ENCODE measurements around the gene SPATS2L. TPM values are rescaled to one million over a fixed set of nuclear protein-coding genes. Genes with fewer than 3 reads are reported as not detected.

SPATS2L gene
- total RNA-seq, 1 experiment from 2014 or later, result 47.3 TPM

GRCh38 chr2:200476836-200477235 lies 170.3 kb downstream of the SPATS2L start:
- H3K23me2 ChIP-seq (ENCODE audit: insufficient read length, low read depth, low read length, poor library complexity, severe bottlenecking), result no peaks in the 10 kb centered on the region
- H3K79me2 ChIP-seq (ENCODE audit: insufficient read depth, low read length), result no peaks in the 10 kb centered on the region
- no peak overlapping the region for H3K14ac ChIP-seq (ENCODE audit: insufficient read depth, low read length)
- no peak overlapping the region for H2BK5ac ChIP-seq (ENCODE audit: insufficient read length, low read length)
- H4K20me1 ChIP-seq (ENCODE audit: control insufficient read depth, insufficient read depth, insufficient read length), result no peaks in the 10 kb centered on the region
- Mint-ChIP-seq H3K4me1 (peaks cover 31 to 36% of the 10 kb centered on the region in 2 experiments), H3K4me3 (no peak overlapping the region), H3K36me3 (ENCODE audit: insufficient read depth in 1 of 3, low read depth in 3 of 3) (peaks cover 22 to 59% (median 29%) of the 10 kb centered on the region in 3 experiments), H3K9me3 (no peaks in the 10 kb centered on the region), H3K27me3 (ENCODE audit: low read depth) (no peaks in the 10 kb centered on the region), H3K27ac (peak overlapping the region; percentile 13 to 65 (median 49); a peak in 3 of 7 replicates)
- H3K56ac ChIP-seq (ENCODE audit: insufficient read length, low read depth, low read length), result no peak overlapping the region
- H3K27me3 ChIP-seq (ENCODE audit: insufficient read depth, low read length), result no peaks in the 10 kb centered on the region
- TF ChIP-seq, protein P1, sequence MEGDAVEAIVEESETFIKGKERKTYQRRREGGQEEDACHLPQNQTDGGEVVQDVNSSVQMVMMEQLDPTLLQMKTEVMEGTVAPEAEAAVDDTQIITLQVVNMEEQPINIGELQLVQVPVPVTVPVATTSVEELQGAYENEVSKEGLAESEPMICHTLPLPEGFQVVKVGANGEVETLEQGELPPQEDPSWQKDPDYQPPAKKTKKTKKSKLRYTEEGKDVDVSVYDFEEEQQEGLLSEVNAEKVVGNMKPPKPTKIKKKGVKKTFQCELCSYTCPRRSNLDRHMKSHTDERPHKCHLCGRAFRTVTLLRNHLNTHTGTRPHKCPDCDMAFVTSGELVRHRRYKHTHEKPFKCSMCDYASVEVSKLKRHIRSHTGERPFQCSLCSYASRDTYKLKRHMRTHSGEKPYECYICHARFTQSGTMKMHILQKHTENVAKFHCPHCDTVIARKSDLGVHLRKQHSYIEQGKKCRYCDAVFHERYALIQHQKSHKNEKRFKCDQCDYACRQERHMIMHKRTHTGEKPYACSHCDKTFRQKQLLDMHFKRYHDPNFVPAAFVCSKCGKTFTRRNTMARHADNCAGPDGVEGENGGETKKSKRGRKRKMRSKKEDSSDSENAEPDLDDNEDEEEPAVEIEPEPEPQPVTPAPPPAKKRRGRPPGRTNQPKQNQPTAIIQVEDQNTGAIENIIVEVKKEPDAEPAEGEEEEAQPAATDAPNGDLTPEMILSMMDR (conservative IDR thresholded peaks at IDR 0.05), result no peak
- H3K27ac ChIP-seq (ENCODE audit: insufficient read length, low read depth, low read length), result no peak overlapping the region
- H3K4me2 ChIP-seq (ENCODE audit: insufficient read depth, insufficient read length, low read length), result no peak overlapping the region
- H4K5ac ChIP-seq (ENCODE audit: insufficient read length, low read depth, low read length), result no peak overlapping the region
- H3K4me1 ChIP-seq (ENCODE audit: insufficient read depth, low read length), result peaks cover 4% of the 10 kb centered on the region
- no peak overlapping the region for H2BK15ac ChIP-seq (ENCODE audit: low read depth, low read length)
- no peak overlapping the region for H2BK20ac ChIP-seq (ENCODE audit: low read depth, low read length, poor library complexity, severe bottlenecking)
- H3T11ph ChIP-seq (ENCODE audit: low read length), result no peak overlapping the region
- no peak overlapping the region for H3K23ac ChIP-seq (ENCODE audit: insufficient read length, low read depth, low read length)
- no peak overlapping the region for H3K18ac ChIP-seq (ENCODE audit: insufficient read length, low read depth, low read length)
- no peaks in the 10 kb centered on the region for H3K9me3 ChIP-seq (ENCODE audit: control insufficient read depth, low read depth, low read length)
- no peak overlapping the region for H2BK120ac ChIP-seq (ENCODE audit: low read depth, low read length, poor library complexity, severe bottlenecking)
- no peak overlapping the region for H4K8ac ChIP-seq (replicated peaks; ENCODE audit: insufficient read length, low read depth, low read length)
- no peak for DNase-seq
- H3K4ac ChIP-seq (ENCODE audit: low read depth, low read length), result no peak overlapping the region
- no peak overlapping the region for H2AFZ ChIP-seq (ENCODE audit: low read length)
- no peak overlapping the region for H2BK12ac ChIP-seq (ENCODE audit: insufficient read length, low read depth, low read length)
- H3K79me1 ChIP-seq (ENCODE audit: insufficient read depth, low read depth, low read length, poor library complexity, severe bottlenecking), result no peaks in the 10 kb centered on the region
- H2AK5ac ChIP-seq (ENCODE audit: insufficient read length, low read length), result no peak overlapping the region
- no peak overlapping the region for H4K91ac ChIP-seq (ENCODE audit: insufficient read length, low read depth, low read length)
- no peak overlapping the region for H3K9ac ChIP-seq (ENCODE audit: extremely low read depth, insufficient read length, low read length)
- WGBS (ENCODE audit: extremely low coverage, insufficient read length, low lambda C conversion rate), result no CpG with 5 or more reads among the region's 8 CpGs
